Measurements from ENCODE around the gene WSB2. TPM values are rescaled to one million over a fixed set of nuclear protein-coding genes. Genes with fewer than 3 reads are reported as not detected.

WSB2 gene
- total and polyA plus RNA-seq, 10 of the 15 experiments (the other 5 are each of a cell fraction or from before 2014, with no cell fraction given) = 18.3 to 82.6 (median 43.7) TPM

DNA sequence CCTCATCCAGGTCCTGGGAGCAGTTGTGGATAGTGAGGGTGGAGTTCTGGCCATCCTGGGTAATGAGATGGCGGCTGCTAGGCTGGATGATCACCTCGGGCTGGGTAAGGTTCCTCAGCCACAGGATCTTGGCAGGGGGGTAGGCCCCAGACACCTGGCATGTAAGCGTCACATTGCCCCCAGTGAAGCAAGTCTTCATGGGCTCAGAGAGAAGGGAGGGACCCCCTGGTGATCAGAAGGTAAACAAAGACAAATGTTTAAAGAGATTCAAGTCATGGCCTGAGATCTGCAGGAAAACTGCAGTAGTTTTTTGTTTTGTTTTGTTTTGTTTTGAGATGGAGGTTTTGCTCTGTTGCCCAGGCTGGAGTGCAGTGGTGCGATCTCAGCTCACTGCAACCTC lies 12.8 kb upstream of the WSB2 start:
- SMC1A ChIA-PET (ENCODE audit: uncharacterized antibody, unreplicated experiment) = no interaction called here
- Histone ChIP-seq H3K9ac (ENCODE audit: control insufficient read depth, insufficient read depth, low read length) (no peak overlapping the region), H3K4me1 (ENCODE audit: control insufficient read depth, insufficient read depth, low read length) (no peaks in the 10 kb centered on the region), H3K27ac (ENCODE audit: control insufficient read depth, insufficient read depth) (no peak overlapping the region), H3K9me3 (replicated peaks; ENCODE audit: control insufficient read depth, insufficient read depth, low read length) (no peaks in the 10 kb centered on the region), H3K27me3 (replicated peaks in 1 of 2; ENCODE audit: control insufficient read depth in 2 of 2, insufficient read depth in 2 of 2, low read length in 1 of 2) (no peaks in the 10 kb centered on the region), H3K4me2 (ENCODE audit: control insufficient read depth, insufficient read depth) (no peak overlapping the region), H3K36me3 (ENCODE audit: control insufficient read depth in 2 of 2, insufficient read depth in 2 of 2, low read length in 1 of 2) (no peaks in the 10 kb centered on the region), H3K79me2 (ENCODE audit: control insufficient read depth, insufficient read depth, low read length) (no peaks in the 10 kb centered on the region), H3K4me3 (no peak overlapping the region), H2AFZ (ENCODE audit: control insufficient read depth, low read depth, low read length) (no peak overlapping the region), H4K20me1 (ENCODE audit: control insufficient read depth, insufficient read depth) (no peaks in the 10 kb centered on the region)
- no TSS peak for BruUV-seq (replicated peaks)
- FAIRE-seq (no peak), ATAC-seq (peak; percentile 25; the same call in 2 of the 3 replicates), DNase-seq (ENCODE audit: low read depth, low spot score) (no peak)
- POLR2A ChIA-PET = no interaction called here
- in situ Hi-C loops (cut with MboI) = no loop called here
- CTCF ChIA-PET = no interaction called here
- no peak for TF ChIP-seq TAF1 (IDR thresholded peaks at IDR 0.05; ENCODE audit: borderline replicate concordance, low read depth, low read length)
- TF ChIP-seq POLR2AphosphoS2 (IDR thresholded peaks at IDR 0.05; ENCODE audit: low read depth, low read length) = no peak
- no peak for TF ChIP-seq CREM (IDR thresholded peaks at IDR 0.05; ENCODE audit: low read depth)
- TF ChIP-seq ZNF274 (IDR thresholded peaks at IDR 0.05; ENCODE audit: insufficient read depth, insufficient read length) = no peak
- TF ChIP-seq, protein P1, sequence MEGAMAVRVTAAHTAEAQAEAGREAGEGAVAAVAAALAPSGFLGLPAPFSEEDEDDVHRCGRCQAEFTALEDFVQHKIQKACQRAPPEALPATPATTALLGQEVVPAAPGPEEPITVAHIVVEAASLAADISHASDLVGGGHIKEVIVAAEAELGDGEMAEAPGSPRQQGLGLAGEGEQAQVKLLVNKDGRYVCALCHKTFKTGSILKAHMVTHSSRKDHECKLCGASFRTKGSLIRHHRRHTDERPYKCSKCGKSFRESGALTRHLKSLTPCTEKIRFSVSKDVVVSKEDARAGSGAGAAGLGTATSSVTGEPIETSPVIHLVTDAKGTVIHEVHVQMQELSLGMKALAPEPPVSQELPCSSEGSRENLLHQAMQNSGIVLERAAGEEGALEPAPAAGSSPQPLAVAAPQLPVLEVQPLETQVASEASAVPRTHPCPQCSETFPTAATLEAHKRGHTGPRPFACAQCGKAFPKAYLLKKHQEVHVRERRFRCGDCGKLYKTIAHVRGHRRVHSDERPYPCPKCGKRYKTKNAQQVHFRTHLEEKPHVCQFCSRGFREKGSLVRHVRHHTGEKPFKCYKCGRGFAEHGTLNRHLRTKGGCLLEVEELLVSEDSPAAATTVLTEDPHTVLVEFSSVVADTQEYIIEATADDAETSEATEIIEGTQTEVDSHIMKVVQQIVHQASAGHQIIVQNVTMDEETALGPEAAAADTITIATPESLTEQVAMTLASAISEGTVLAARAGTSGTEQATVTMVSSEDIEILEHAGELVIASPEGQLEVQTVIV (IDR thresholded peaks at IDR 0.05; ENCODE audit: borderline replicate concordance, partially characterized antibody) = no peak
- RAD21 ChIA-PET (ENCODE audit: unreplicated experiment) = interaction anchor here (1.7 kb wide), 1 partner anchor 198 kb away, joined by 3 read pairs; no protein-coding TSS in a partner anchor
- 33% methylated on average over 4 of the region's 4 CpGs for WGBS (ENCODE audit: insufficient coverage, insufficient replicate concordance, low lambda C conversion rate, missing lambda C conversion rate)
- intact Hi-C loops (cut with micrococcal nuclease; ENCODE audit: unreplicated experiment) = no loop called here

DNA sequence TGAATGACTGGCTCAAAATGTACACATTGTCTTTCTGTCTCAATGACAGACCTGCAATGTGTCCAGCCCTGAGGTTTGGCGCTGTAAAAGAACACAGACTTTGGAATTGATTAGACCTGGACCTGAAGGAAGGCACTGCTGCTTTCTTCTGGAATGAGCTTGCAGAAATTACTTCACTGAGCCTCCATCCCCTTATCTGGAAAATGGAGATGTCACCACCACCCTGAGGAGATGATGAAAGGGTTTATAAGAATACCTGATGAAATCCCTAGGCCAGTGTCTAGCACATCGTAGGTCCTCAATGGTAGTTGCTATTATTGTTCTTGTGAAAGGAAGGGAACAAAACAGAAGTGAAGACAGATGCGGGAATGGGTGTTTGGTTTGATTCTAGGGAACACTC lies 9.7 kb upstream of the WSB2 start:
- intact Hi-C loops (cut with micrococcal nuclease; ENCODE audit: unreplicated experiment) = no loop called here
- in situ Hi-C loops (cut with MboI) = no loop called here
- no peak for FAIRE-seq

More for the DNA sequence above, 9.7 kb upstream of the WSB2 start:
- RAD21 ChIA-PET (ENCODE audit: unreplicated experiment) = no interaction called here
- SMC1A ChIA-PET (ENCODE audit: uncharacterized antibody, unreplicated experiment) = no interaction called here
- Histone ChIP-seq H3K36me3 (ENCODE audit: control insufficient read depth in 2 of 2, insufficient read depth in 2 of 2, low read length in 1 of 2) (no peaks in the 10 kb centered on the region), H3K27ac (ENCODE audit: control insufficient read depth, insufficient read depth) (no peak overlapping the region), H4K20me1 (ENCODE audit: control insufficient read depth, insufficient read depth) (no peaks in the 10 kb centered on the region), H3K79me2 (ENCODE audit: control insufficient read depth, insufficient read depth, low read length) (no peaks in the 10 kb centered on the region), H3K27me3 (replicated peaks in 1 of 2; ENCODE audit: control insufficient read depth in 2 of 2, insufficient read depth in 2 of 2, low read length in 1 of 2) (no peaks in the 10 kb centered on the region), H3K4me2 (ENCODE audit: control insufficient read depth, insufficient read depth) (no peak overlapping the region), H3K4me3 (no peak overlapping the region), H3K9ac (ENCODE audit: control insufficient read depth, insufficient read depth, low read length) (no peak overlapping the region), H2AFZ (ENCODE audit: control insufficient read depth, low read depth, low read length) (no peak overlapping the region), H3K9me3 (replicated peaks; ENCODE audit: control insufficient read depth, insufficient read depth, low read length) (no peaks in the 10 kb centered on the region), H3K4me1 (ENCODE audit: control insufficient read depth, insufficient read depth, low read length) (no peaks in the 10 kb centered on the region)
- POLR2A ChIA-PET = interaction anchor here (0.6 to 0.7 kb wide), 2 partner anchors 11 to 100 kb away, joined by 3 to 4 read pairs; no protein-coding TSS in a partner anchor
- TF ChIP-seq PAX8 (IDR thresholded peaks at IDR 0.05) (no peak), SMC3 (IDR thresholded peaks at IDR 0.05; ENCODE audit: borderline replicate concordance, low read length) (no peak)
- WGBS (ENCODE audit: insufficient coverage, insufficient replicate concordance, low lambda C conversion rate, missing lambda C conversion rate) = 57% methylated on average over 3 of the region's 3 CpGs
- DNase-seq (ENCODE audit: low read depth, low spot score) (no peak), ATAC-seq (no peak)
- no TSS peak for BruUV-seq (replicated peaks)
- CTCF ChIA-PET = no interaction called here
